Esophagus squamous epithelium (tissue), 4 donors: ENCODE measurements around the gene RELN.

Experiments
- CTCF ChIP-seq, 6 experiments: fragments of 450-650 bp in 4 of 6; fragments of 200-600 bp in 2 of 6; sonication (generic) in 2 of 6; IDR thresholded peaks; one replicate each; pipeline ENCODE4 v1.5.1; 2016 to 2019; ENCODE audit warnings: antibody characterized with exemption in 6 of 6, mild to moderate bottlenecking in 4 of 6, moderate library complexity in 4 of 6
- POLR2A ChIP-seq, 4 donors: fragments of 450-650 bp; IDR thresholded peaks; one replicate each; pipeline ENCODE4 v1.6.1; 2017; ENCODE audit warnings: antibody characterized with exemption in 4 of 4, mild to moderate bottlenecking in 4 of 4, moderate library complexity in 3 of 4

DNA sequence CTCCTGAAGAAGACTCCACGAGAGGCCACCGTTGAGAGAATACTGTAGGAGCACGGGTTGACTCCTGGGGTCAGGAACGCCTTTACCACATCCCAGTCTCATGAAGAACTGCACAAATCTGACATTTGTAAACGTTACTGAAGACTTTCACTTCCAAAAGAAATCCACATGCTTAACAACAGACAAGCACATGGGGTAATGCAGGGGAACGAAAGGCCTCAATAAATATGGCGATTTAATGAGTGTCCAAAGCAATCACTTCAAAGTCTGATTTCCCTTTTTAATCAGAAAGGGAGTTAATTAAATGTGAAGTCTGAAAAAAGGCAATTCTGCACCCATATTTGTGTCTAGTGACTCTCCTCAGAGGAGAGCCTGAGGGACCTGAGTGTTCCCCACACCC, 449.1 kb downstream of the RELN start:
- TF ChIP-seq POLR2A (IDR thresholded peaks at IDR 0.05) (no peak), CTCF (IDR thresholded peaks at IDR 0.05) (no peak)
